Measurements from ENCODE around the gene SMPD3.

SMPD3 gene

GRCh38 chr16:68356249-68356918, 91.9 kb downstream of the SMPD3 start:
- DNase-seq (ENCODE audit: low read depth in 2 of 2), result peak; percentile 31 to 32

- DNase-seq (ENCODE audit: low read depth in 2 of 2), result no peak
Measured at GRCh38 chr16:68355447-68356248, 92.7 kb downstream of the SMPD3 start.

GRCh38 chr16:68354816-68355215, 93.5 kb downstream of the SMPD3 start:
- DNase-seq (ENCODE audit: low read depth in 2 of 2), result no peak

- no peak for DNase-seq (ENCODE audit: low read depth in 2 of 2)
Measured at GRCh38 chr16:68353366-68353765, 94.9 kb downstream of the SMPD3 start.

- no peak for DNase-seq (ENCODE audit: low read depth in 2 of 2)
Measured at GRCh38 chr16:68351991-68352431, 96.3 kb downstream of the SMPD3 start.

- DNase-seq (ENCODE audit: low read depth in 2 of 2), result no peak
Measured at GRCh38 chr16:68351463-68351862, 96.8 kb downstream of the SMPD3 start.

GRCh38 chr16:68350813-68351350, 97.4 kb downstream of the SMPD3 start:
- no peak for DNase-seq (ENCODE audit: low read depth in 2 of 2)

- no peak for DNase-seq (ENCODE audit: low read depth in 2 of 2)
Measured at GRCh38 chr16:68349838-68350410, 98.4 kb downstream of the SMPD3 start.

GRCh38 chr16:68348639-68349445, 99.5 kb downstream of the SMPD3 start:
- no peak for DNase-seq (ENCODE audit: low read depth in 2 of 2)

GRCh38 chr16:68347605-68348004, 100.7 kb downstream of the SMPD3 start:
- no peak for DNase-seq (ENCODE audit: low read depth in 2 of 2)

- no peak for DNase-seq (ENCODE audit: low read depth in 2 of 2)
Measured at GRCh38 chr16:68346892-68347480, 101.3 kb downstream of the SMPD3 start.

GRCh38 chr16:68345958-68346635, 102.2 kb downstream of the SMPD3 start:
- DNase-seq (ENCODE audit: low read depth in 2 of 2), result no peak

GRCh38 chr16:68345351-68345810, 102.9 kb downstream of the SMPD3 start:
- no peak for DNase-seq (ENCODE audit: low read depth in 2 of 2)

GRCh38 chr16:68344252-68344651, 104.1 kb downstream of the SMPD3 start:
- no peak for DNase-seq (ENCODE audit: low read depth in 2 of 2)

- no peak for DNase-seq (ENCODE audit: low read depth in 2 of 2)
Measured at GRCh38 chr16:68343137-68343536, 105.2 kb downstream of the SMPD3 start.

- no peak for DNase-seq (ENCODE audit: low read depth in 2 of 2)
Measured at GRCh38 chr16:68342620-68343019, 105.7 kb downstream of the SMPD3 start.

GRCh38 chr16:68339214-68339613, 109.1 kb downstream of the SMPD3 start:
- DNase-seq (ENCODE audit: low read depth in 2 of 2), result no peak

- no peak for DNase-seq (ENCODE audit: low read depth in 2 of 2)
Measured at GRCh38 chr16:68338326-68339119, 109.8 kb downstream of the SMPD3 start.

GRCh38 chr16:68335175-68335574, 113.1 kb downstream of the SMPD3 start:
- DNase-seq (ENCODE audit: low read depth in 2 of 2), result no peak
